ENCODE measurements around the gene SFN. TPM values are rescaled to one million over a fixed set of nuclear protein-coding genes. Genes with fewer than 3 reads are reported as not detected.
A peak's percentile ranks its signal among the peaks of the same experiment; 100 is the strongest.

Gene SFN
- total and polyA plus RNA-seq, 2 donors (not counting 3 experiments of a cell fraction or from before 2014, with no cell fraction given), result 0.08 to 0.33 TPM

DNA sequence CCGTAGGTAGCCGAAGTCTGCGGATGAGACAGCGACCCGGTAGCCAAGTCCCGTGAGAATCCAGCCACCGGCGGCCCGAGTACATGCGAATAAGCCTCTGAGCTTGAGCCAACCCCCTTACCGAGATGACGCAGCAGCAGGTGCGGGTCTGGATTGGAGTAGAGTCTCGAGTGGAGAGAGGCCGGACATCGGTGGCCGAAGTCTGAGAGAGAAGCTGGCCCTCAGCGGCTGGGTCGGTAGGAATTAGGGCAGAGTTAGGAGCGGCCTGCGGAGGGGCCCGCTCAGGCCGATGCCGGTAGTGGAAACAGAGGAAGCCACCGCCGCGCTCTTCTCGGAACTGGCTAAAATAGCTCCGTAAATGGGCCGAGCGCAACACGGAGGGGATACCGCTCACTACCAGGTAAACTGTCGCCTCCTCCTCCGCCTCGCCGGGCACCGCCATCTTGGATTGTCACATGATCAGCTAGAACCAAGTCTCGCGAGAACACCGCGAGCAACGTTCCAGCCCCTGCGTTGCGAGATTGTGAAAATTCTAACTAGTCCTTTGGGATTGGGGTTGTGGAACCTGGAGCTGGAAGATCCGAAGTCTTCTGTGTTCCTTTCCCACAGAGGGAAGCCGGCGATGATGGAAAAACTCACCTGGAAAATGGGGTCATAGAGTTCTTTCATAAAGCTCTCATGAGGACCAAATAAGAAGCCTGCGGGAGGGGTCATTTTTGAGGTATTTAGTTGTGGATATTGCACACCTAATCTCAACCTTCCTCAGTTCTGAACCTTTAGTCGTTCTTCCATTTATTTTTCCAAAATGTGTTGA is 37.3 kb downstream of the SFN start, which contains the start of gene GPATCH3:
GPATCH3 (minus strand) TSS at position 467 of the 814 bp plus-strand sequence; CDS start at position 442, 25 bp downstream.
- Histone ChIP-seq H3K36me3 (ENCODE audit: control insufficient read depth in 2 of 2, extremely low read depth in 1 of 2, insufficient read depth in 2 of 2, low read length in 2 of 2) (peaks cover 0 to 6% of the 10 kb centered on the region in 2 experiments), H3K9me1 (replicated peaks; ENCODE audit: control insufficient read depth, extremely low read depth, insufficient read depth, low read length) (no peaks in the 10 kb centered on the region), H3K4me1 (ENCODE audit: control insufficient read depth, extremely low read depth, insufficient read depth, low read length) (peaks cover 12% of the 10 kb centered on the region), H4K20me1 (replicated peaks; ENCODE audit: control insufficient read depth, extremely low read depth, insufficient read depth, low read length) (no peaks in the 10 kb centered on the region), H3K9me3 (replicated peaks; ENCODE audit: control insufficient read depth, insufficient read depth, low read length) (no peaks in the 10 kb centered on the region), H3K27ac (ENCODE audit: insufficient read depth, low read depth, low read length) (peak within 1 kb of the TSS; percentile 60), H3K4me3 (replicated peaks in 1 of 3; ENCODE audit: insufficient read depth in 1 of 3, low read depth in 1 of 3, low read length in 3 of 3) (peak within 1 kb of the TSS; percentile 54 to 89 (median 71)), H3K79me2 (ENCODE audit: control insufficient read depth, insufficient read depth, low read length) (peaks cover 19% of the 10 kb centered on the region), H3K27me3 (ENCODE audit: control insufficient read depth in 2 of 2, insufficient read depth in 2 of 2, low read length in 2 of 2) (no peaks in the 10 kb centered on the region), H2AFZ (ENCODE audit: low read depth, low read length) (peak within 1 kb of the TSS; percentile 65), H3K9ac (replicated peaks; ENCODE audit: extremely low read depth, insufficient read depth, low read length) (peak within 1 kb of the TSS; percentile 99), H3K4me2 (ENCODE audit: insufficient read depth, low read length) (peak within 1 kb of the TSS; percentile 93)
- CTCF ChIA-PET, result interaction anchor here (1.1 to 1.7 kb wide), 6 partner anchors 10 to 35 kb away, joined by 3 to 9 read pairs (median 4); partner anchors contain the start of genes GPN2 and NUDC
- peak; percentile 90 for DNase-seq (ENCODE audit: low read depth, low spot score)
- dilution Hi-C loops (cut with MboI; ENCODE audit: extremely low pct_ligation_motif_present, low sequenced_read_pairs), result no loop called here
- TF ChIP-seq MYC (IDR thresholded peaks at IDR 0.05; ENCODE audit: low read depth, low read length) (peak; percentile 33), POLR2AphosphoS5 (IDR thresholded peaks at IDR 0.05; ENCODE audit: insufficient read depth, low read depth, low read length) (peak; percentile 94), GATA2 (IDR thresholded peaks at IDR 0.05; ENCODE audit: insufficient read depth, insufficient read length, low read depth, low read length) (no peak), MAX (IDR thresholded peaks at IDR 0.05; ENCODE audit: insufficient read depth, insufficient read length) (peak; percentile 68), POLR2A (IDR thresholded peaks at IDR 0.05; ENCODE audit: low read depth, low read length) (peak; percentile 95), FOS (IDR thresholded peaks at IDR 0.05; ENCODE audit: borderline replicate concordance, insufficient read depth, low read length) (no peak), JUN (IDR thresholded peaks at IDR 0.05; ENCODE audit: borderline replicate concordance, insufficient read depth, insufficient read length, low read depth) (no peak)
- TF ChIP-seq, protein P1, sequence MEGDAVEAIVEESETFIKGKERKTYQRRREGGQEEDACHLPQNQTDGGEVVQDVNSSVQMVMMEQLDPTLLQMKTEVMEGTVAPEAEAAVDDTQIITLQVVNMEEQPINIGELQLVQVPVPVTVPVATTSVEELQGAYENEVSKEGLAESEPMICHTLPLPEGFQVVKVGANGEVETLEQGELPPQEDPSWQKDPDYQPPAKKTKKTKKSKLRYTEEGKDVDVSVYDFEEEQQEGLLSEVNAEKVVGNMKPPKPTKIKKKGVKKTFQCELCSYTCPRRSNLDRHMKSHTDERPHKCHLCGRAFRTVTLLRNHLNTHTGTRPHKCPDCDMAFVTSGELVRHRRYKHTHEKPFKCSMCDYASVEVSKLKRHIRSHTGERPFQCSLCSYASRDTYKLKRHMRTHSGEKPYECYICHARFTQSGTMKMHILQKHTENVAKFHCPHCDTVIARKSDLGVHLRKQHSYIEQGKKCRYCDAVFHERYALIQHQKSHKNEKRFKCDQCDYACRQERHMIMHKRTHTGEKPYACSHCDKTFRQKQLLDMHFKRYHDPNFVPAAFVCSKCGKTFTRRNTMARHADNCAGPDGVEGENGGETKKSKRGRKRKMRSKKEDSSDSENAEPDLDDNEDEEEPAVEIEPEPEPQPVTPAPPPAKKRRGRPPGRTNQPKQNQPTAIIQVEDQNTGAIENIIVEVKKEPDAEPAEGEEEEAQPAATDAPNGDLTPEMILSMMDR (IDR thresholded peaks at IDR 0.05; ENCODE audit: extremely low read depth in 1 of 2, insufficient read depth in 1 of 2, low read depth in 1 of 2, low read length in 2 of 2), result no peak
- POLR2A ChIA-PET, result interaction anchor here (0.6 to 2.9 kb wide), 5 partner anchors 10 to 62 kb away, joined by 3 to 17 read pairs (median 3); partner anchors contain the start of gene GPN2
- FAIRE-seq, result peak; percentile 100
- BruUV-seq (replicated peaks), result TSS peak; percentile 84
- intact Hi-C loops (cut with micrococcal nuclease), result loop anchor here (1.0 kb wide), 1 partner anchor 21 kb away; the partner anchor contains the start of gene NUDC
